HG03135 (cell line): Measurements from ENCODE around the gene RENBP.

Experiments used
- ATAC-seq: cut with Tn5 transposase; IDR thresholded peaks from one replicate; pipeline ENCODE4 v1.9.1; 2021; ENCODE audit warnings: mild to moderate bottlenecking, moderate library complexity; ENCODE audit not compliant: unreplicated experiment

Gene RENBP

GRCh38 chrX:153971450-153972367, 27.3 kb upstream of the RENBP start, which contains the start of gene HCFC1:
TSS of gene HCFC1 (minus strand) at chrX:153971818. CDS start at chrX:153970840, 978 bp downstream.
- peak; percentile 45 for ATAC-seq

- ATAC-seq, result peak; percentile 48
Measured at GRCh38 chrX:153971124-153971449, 26.6 kb upstream of the RENBP start.

- ATAC-seq, result peak; percentile 9
Measured at GRCh38 chrX:153970357-153971123, 26.1 kb upstream of the RENBP start.

DNA sequence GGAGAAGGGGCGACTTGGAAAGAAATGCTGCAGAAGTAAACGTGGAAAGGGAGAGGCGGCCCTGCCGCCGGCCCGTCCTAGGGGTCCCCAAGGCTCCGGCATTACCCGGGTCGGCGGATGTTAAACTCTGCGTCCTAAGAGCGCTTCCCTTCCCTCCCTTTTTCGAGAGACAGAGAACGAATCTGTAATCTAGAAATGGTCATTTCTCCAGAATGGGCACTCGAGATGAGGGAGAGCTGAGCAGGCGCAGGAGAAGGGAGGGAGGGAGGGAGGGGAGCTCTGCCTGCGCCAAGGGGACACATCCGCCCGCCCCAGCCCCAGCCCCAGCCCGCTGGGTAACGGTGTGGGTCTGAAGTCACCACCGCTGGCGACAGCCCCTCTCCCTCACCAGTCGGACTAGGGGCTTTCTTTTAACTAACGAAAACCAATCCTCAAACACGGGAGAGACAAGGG, 25.5 kb upstream of the RENBP start:
- no peak for ATAC-seq

DNA sequence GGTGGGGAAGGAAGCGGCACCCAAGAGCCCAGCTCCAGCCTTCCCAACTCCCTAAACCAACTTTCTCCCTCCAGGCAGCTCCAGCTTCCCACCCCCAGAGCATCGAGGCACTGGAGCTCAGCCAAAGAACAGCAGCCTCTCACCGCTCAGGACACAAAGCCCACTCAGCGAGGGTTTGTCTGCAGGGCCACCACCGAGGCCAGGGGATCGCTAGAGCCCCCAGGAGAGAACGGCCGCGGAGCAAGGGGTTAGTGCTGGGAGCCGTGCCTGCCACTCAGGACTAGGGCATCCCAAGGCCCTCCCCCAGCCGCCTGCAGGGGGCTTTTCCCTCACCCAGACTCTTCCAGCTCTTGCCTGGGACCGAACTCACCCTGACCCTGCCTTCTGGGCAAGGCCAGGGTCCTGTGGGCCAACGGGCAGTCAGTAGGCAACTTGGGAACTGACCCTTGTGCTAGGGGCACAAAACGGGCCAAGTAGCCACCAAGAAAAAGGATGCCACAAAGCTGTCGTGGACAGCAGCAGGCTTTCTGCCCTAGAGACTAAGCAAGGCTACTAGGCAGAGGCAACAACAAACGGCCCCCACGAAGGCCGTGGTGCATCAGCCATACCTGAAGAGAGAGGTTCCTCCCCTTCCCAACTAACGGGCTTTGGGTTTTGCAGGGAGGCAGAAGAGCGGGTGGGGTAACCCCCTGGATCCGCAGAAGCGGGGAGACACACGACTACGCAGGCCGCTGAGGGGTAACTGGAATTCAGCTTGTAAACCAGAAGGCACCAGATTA, 24.9 kb upstream of the RENBP start:
- no peak for ATAC-seq

DNA sequence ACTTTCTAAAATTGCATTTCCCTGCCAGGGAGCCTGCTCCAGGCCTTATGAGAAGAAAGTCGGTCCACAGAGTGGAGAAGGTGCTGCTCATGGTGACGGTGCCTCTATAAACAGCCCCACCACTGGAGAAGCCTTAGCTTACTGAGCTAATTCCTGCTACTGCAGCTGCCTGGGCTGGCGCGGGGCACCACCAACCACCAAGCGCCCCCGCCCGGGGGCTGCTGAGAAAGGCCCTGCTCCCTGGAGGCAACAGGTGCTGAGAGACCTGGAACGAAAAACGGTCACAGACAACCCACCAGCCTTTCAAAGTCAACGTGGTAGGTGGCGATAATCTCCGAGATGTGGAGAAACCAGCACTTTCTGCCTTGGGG, 24.3 kb upstream of the RENBP start:
- ATAC-seq, result no peak

DNA sequence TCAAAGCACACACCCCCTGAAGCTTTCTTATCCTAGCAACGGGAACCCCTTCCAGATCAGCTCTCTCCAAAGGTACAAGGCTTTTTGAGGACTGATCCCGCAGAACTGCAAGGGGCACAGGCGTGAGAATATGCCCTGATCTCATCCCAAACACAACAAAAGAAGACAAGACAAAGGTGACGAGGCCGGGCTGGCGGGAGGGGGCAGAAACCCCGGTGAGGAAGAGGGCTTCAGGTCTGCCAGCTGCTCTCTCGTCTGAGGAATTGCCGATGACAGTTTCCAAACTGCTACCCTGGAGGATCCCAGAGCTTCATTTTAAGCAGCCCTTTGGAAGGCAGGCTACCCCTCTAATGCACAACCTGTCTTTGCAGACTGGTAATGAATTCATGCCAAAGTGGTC, 23.8 kb upstream of the RENBP start:
- ATAC-seq, result no peak

DNA sequence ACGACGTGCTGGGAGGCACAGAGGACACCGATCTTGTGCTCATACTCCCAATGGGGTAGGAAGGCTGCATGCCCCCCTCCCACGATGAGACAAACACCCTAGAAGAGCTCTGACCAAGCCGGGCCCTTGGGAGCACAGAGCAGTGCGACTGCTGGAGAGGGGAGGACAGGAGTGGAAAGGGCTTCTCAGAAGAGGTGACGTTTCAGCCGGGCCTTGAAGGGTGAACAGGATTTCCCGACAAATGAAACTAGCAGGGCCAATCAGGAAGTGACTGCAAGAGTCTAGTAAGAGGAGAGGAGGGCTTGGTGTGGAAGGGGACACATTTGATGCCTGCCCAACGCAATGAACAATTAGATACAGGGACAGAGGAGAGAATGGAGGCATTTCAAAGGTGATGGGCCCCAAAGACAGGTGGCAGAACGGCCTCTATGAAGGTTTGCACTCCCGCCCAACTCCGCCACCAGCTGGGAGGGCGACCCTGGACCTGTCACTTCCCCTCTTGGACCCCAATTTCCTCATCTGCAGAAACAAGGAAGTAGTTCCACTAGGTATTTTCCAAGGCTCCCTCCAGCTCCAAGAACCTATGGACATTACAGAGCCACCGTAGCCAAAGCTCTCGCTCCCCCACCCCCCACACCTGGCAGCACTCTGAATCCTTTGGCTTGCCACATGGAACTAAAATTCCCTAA, 23.2 kb upstream of the RENBP start:
- no peak for ATAC-seq

DNA sequence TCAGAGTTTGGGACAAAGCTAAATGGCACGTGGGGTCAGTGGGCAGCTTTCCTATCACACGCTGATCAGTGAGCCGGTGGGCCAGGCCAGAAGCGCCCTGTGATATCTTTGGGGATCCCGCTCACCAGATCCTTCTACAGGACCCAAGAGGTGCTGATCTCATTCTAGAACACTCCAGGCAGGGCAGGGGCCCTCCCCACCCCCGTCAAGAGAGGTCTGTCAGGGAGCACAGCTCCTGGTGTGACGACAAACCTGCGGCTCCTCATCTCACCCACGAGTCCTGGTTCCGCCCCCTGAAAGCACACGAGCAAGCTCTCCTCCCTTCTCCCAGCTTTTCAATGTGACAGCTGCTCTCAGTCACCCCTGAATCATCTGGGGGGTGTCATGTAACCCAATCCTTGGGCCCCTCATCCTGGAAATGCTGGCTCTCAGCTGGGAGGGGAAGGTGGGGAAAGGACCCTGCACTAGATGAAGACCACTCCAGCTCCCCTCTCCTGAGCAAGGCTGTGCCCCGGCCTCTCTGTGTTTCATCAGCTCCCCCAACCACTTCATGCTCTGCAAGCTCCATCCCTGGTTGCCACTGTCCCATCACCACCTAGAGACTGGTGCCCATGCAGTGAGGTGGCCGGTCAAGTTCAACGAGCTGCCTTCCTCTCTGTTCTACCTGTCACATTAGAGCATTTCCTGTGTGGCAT, 22.5 kb upstream of the RENBP start:
- ATAC-seq, result no peak

GRCh38 chrX:153966283-153966688, 21.8 kb upstream of the RENBP start:
- ATAC-seq, result no peak

- ATAC-seq, result no peak
Measured at GRCh38 chrX:153965406-153965805, 21.0 kb upstream of the RENBP start.

DNA sequence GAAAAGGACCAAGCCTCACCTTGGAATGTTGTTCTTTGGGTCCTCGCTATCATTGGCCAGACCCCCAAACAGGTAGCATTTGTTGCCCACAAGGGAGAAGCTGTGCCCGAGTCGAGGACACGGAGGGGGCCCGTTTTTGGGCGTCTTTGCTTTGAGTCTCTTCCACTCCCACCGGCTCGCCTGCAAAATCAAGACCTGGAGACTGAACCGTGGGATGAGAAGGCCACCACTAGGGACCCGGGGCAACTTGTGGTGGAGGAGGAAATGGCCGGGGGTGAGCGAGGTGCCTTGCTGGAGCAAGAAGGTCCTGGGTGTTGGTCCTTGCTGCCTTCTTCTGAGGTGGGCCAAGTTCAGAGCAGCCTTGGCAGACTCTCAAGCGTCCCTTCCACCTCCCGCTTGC, 19.7 kb upstream of the RENBP start:
- no peak for ATAC-seq

- no peak for ATAC-seq
Measured at GRCh38 chrX:153963546-153963945, 19.1 kb upstream of the RENBP start.

- ATAC-seq, result no peak
Measured at GRCh38 chrX:153961292-153961691, 16.8 kb upstream of the RENBP start.

DNA sequence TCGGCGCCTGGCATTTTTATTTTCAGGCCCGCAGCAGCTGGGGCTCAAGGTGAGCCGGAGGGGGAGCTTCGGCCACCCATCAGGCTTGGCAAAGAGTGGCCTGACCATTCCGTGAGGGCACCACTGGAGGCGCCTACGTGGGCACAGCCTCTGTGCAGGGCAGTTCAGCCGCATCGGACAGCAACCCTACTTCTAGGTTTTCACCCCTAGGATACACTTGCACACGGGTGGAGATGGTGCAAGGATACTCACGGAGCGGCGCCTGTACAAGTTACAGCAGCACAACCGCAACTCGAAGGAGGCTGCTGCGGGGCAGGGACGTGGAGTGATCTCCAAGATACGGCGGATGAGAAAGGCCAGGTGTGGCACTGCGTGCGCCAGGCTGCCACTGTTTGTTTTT, 16.3 kb upstream of the RENBP start:
- no peak for ATAC-seq

- ATAC-seq, result no peak
Measured at GRCh38 chrX:153960077-153960476, 15.6 kb upstream of the RENBP start.

GRCh38 chrX:153959649-153960048, 15.2 kb upstream of the RENBP start:
- no peak for ATAC-seq

GRCh38 chrX:153958605-153959004, 14.2 kb upstream of the RENBP start:
- no peak for ATAC-seq

GRCh38 chrX:153957224-153957623, 12.8 kb upstream of the RENBP start:
- no peak for ATAC-seq
